ENCODE data around the gene SBK1.

GRCh38 chr16:28320023-28320561, 27.8 kb downstream of the SBK1 start:
- TF ChIP-seq CTCF (IDR thresholded peaks at IDR 0.05) (no peak), POLR2AphosphoS5 (IDR thresholded peaks at IDR 0.05) (no peak), POLR2A (IDR thresholded peaks at IDR 0.05) (no peak)

All from transverse colon (tissue), 4 donors.